ENCODE data around the gene ANGPT4.
"Not testable (repeated sequence)": the region's sequence is repeated elsewhere in the genome, so short reads cannot be mapped to it uniquely, and the experiment has no call there.

- not testable (repeated sequence) for TF ChIP-seq POLR2A, POLR2AphosphoS5 (IDR thresholded peaks at IDR 0.05)
- TF ChIP-seq, protein P1, sequence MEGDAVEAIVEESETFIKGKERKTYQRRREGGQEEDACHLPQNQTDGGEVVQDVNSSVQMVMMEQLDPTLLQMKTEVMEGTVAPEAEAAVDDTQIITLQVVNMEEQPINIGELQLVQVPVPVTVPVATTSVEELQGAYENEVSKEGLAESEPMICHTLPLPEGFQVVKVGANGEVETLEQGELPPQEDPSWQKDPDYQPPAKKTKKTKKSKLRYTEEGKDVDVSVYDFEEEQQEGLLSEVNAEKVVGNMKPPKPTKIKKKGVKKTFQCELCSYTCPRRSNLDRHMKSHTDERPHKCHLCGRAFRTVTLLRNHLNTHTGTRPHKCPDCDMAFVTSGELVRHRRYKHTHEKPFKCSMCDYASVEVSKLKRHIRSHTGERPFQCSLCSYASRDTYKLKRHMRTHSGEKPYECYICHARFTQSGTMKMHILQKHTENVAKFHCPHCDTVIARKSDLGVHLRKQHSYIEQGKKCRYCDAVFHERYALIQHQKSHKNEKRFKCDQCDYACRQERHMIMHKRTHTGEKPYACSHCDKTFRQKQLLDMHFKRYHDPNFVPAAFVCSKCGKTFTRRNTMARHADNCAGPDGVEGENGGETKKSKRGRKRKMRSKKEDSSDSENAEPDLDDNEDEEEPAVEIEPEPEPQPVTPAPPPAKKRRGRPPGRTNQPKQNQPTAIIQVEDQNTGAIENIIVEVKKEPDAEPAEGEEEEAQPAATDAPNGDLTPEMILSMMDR (IDR thresholded peaks at IDR 0.05) = not testable (repeated sequence)
Measured at GRCh38 chr20:827981-828380, 88.2 kb downstream of the ANGPT4 start.

Data from stomach (tissue), 4 donors.